ENCODE results near the gene MAMSTR. TPM values are rescaled to one million over a fixed set of nuclear protein-coding genes. Genes with fewer than 3 reads are reported as not detected.

Gene MAMSTR
- total RNA-seq, 1 donor from 2014 or later, result 1.0 TPM

- no peak for TF ChIP-seq CTCF (IDR thresholded peaks at IDR 0.05; ENCODE audit: insufficient read depth, low read length, poor library complexity, severe bottlenecking)
- DNase-seq (ENCODE audit: low read depth), result no peak
- Histone ChIP-seq H3K36me3 (ENCODE audit: control insufficient read depth, insufficient read depth, low read length) (no peaks in the 10 kb centered on the region), H3K4me3 (ENCODE audit: low read depth, low read length) (no peak overlapping the region), H3K27me3 (ENCODE audit: control insufficient read depth, insufficient read depth, low read length) (no peaks in the 10 kb centered on the region)
These were observed 11.1 kb downstream of the MAMSTR start for GRCh38 chr19:48708471-48708870.

GRCh38 chr19:48705431-48705830 lies 14.1 kb downstream of the MAMSTR start:
- H3K36me3 ChIP-seq (ENCODE audit: control insufficient read depth, insufficient read depth, low read length), result no peaks in the 10 kb centered on the region
- no peaks in the 10 kb centered on the region for H3K27me3 ChIP-seq (ENCODE audit: control insufficient read depth, insufficient read depth, low read length)
- no peak for TF ChIP-seq CTCF (IDR thresholded peaks at IDR 0.05; ENCODE audit: insufficient read depth, low read length, poor library complexity, severe bottlenecking)
- no peak for DNase-seq (ENCODE audit: low read depth)
- H3K4me3 ChIP-seq (ENCODE audit: low read depth, low read length), result no peak overlapping the region

GRCh38 chr19:48703316-48703715 lies 16.2 kb downstream of the MAMSTR start:
- no peak for DNase-seq (ENCODE audit: low read depth)
- no peak overlapping the region for H3K4me3 ChIP-seq (ENCODE audit: low read depth, low read length)
- no peak for TF ChIP-seq CTCF (IDR thresholded peaks at IDR 0.05; ENCODE audit: insufficient read depth, low read length, poor library complexity, severe bottlenecking)
- no peaks in the 10 kb centered on the region for H3K27me3 ChIP-seq (ENCODE audit: control insufficient read depth, insufficient read depth, low read length)
- no peaks in the 10 kb centered on the region for H3K36me3 ChIP-seq (ENCODE audit: control insufficient read depth, insufficient read depth, low read length)

GRCh38 chr19:48702701-48703100 lies 16.8 kb downstream of the MAMSTR start:
- H3K27me3 ChIP-seq (ENCODE audit: control insufficient read depth, insufficient read depth, low read length), result no peaks in the 10 kb centered on the region
- no peak for TF ChIP-seq CTCF (IDR thresholded peaks at IDR 0.05; ENCODE audit: insufficient read depth, low read length, poor library complexity, severe bottlenecking)
- H3K4me3 ChIP-seq (ENCODE audit: low read depth, low read length), result no peak overlapping the region
- no peak for DNase-seq (ENCODE audit: low read depth)
- no peaks in the 10 kb centered on the region for H3K36me3 ChIP-seq (ENCODE audit: control insufficient read depth, insufficient read depth, low read length)

GRCh38 chr19:48698046-48698445 lies 21.5 kb downstream of the MAMSTR start:
- Histone ChIP-seq H3K4me3 (ENCODE audit: low read depth, low read length) (no peak overlapping the region), H3K27me3 (ENCODE audit: control insufficient read depth, insufficient read depth, low read length) (no peaks in the 10 kb centered on the region), H3K36me3 (ENCODE audit: control insufficient read depth, insufficient read depth, low read length) (no peaks in the 10 kb centered on the region)
- TF ChIP-seq CTCF (IDR thresholded peaks at IDR 0.05; ENCODE audit: insufficient read depth, low read length, poor library complexity, severe bottlenecking), result no peak
- no peak for DNase-seq (ENCODE audit: low read depth)

GRCh38 chr19:48696353-48697010 lies 23.0 kb downstream of the MAMSTR start:
- Histone ChIP-seq H3K4me3 (ENCODE audit: low read depth, low read length) (no peak overlapping the region), H3K27me3 (ENCODE audit: control insufficient read depth, insufficient read depth, low read length) (no peaks in the 10 kb centered on the region), H3K36me3 (ENCODE audit: control insufficient read depth, insufficient read depth, low read length) (no peaks in the 10 kb centered on the region)
- no peak for TF ChIP-seq CTCF (IDR thresholded peaks at IDR 0.05; ENCODE audit: insufficient read depth, low read length, poor library complexity, severe bottlenecking)
- no peak for DNase-seq (ENCODE audit: low read depth)

Measured in kidney epithelial cell (primary cell).